Stimulated activated CD8-positive, alpha-beta memory T cell treated with anti-CD3 and anti-CD28 coated beads, Interleukin-4, amount 100 ng/mL, for 1 hour (primary cell): ENCODE measurements around the gene DOK1.
A peak's percentile ranks its signal among the peaks of the same experiment; 100 is the strongest.

Experiments
- DNase-seq, 2 donors: peaks; one replicate each; pipeline ENCODE4 v3.0.0-alpha.2; 2020; ENCODE audit warnings: low read depth in 2 of 2, low spot score in 1 of 2

The DOK1 gene

GRCh38 chr2:74553892-74554819 lies at the start of gene DOK1, which contains the start of gene LOXL3:
Gene DOK1, plus strand, starts transcription at chr2:74554720. Its CDS starts 35 bp downstream, at chr2:74554755.
Gene LOXL3, minus strand, starts transcription at chr2:74553942. Its CDS starts 1,308 bp downstream, at chr2:74552634.
- DNase-seq = peak; percentile 60 to 68

GRCh38 chr2:74505448-74506246 lies 48.9 kb upstream of the DOK1 start:
- DNase-seq = no peak

- DNase-seq = peak; percentile 96 to 98
These were observed 47.2 kb upstream of the DOK1 start, which contains the start of gene PCGF1 for GRCh38 chr2:74507145-74507925. Gene PCGF1, minus strand, starts transcription at chr2:74507695. Its CDS starts 27 bp downstream, at chr2:74507668.

DNA sequence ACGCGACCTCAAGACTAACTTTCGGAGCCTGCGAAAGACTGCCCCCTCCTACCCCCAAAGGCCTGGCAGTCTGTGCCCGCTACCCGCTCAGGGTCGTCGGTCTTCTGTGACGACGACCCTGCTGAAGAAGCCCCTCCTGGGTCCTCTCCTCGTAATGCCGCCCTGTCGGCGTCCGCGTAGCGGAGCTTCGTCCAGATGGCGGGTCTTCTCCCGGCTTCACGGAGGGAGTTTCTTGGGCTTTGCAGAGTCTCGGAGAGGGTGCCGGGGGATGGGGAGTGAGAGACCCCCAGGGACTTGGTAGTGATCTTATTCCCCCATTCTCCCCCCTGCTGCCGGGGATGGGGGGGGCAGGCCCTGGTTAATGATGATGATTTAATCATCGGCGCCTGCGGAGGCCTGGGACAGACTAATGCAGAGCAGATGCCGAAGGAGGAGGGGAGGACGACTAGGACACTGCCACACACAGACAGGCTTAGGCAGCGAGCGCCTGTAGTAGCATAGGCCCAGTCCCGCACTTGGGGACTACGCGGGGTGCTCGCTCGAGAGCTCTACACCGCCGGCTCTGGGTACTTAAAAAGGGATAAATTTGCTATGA lies 46.5 kb upstream of the DOK1 start:
- DNase-seq = no peak

DNA sequence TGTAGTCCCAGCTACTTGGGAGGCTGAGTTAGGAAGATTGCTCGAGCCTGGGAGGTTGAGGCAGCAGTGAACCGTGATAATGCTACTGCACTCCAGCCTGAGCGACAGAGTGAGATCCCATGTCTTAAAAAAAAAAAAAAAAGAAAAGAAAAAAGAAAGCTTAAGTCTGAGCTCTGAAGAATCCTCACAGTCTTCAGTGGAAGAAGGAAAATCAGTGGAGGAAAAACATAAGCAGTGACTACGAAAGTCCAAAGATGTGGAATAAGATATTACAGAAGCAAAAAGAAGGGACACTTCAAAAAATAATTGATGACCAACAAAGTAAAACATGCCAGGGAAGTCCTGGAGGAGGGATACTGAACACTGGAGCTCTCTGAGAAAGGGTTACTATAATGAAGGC lies 44.2 kb upstream of the DOK1 start:
- no peak for DNase-seq

- no peak for DNase-seq
These were observed 43.2 kb upstream of the DOK1 start for GRCh38 chr2:74511104-74511989.

DNA sequence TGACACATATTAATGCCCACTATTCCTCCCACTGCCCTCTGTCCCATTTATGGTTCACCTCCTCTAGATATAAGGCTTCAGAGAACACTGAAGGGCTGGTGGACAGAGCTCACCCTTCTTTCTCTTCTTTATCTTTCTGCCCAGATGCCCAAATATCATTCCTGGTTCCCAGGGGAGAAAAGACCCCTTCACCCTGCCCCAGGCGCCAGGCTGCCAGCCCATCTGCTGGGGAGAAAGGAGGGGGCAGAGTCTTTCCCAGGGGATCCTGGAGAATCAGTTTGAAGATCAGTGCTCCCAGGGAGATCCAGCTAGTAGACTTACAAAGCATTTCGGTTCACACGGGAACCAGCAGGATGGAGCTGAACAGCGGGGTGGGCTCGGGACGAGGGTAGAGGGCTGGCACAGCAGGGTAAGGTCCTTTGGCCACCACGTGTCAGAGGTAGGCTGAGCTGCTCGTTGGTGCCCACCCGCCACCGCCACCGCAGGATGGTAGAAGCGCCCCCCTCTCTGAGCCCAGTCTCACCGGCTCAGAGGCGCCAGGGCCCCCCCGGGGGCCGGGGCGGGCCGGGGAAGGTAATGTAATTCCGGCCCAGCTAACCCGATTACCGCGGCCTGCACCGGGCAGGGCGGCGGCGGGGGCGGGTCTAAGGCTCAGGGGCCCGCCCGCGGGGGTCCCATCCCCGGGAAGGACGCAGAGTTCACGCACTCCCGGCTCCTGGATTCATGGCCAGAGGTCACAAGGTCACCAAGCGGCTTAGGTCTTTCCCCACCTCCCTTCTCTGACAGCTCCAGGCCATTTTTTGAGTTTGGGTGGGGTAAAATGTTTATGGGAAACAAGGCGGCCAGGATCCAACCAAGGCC lies 41.5 kb upstream of the DOK1 start:
- no peak for DNase-seq

DNA sequence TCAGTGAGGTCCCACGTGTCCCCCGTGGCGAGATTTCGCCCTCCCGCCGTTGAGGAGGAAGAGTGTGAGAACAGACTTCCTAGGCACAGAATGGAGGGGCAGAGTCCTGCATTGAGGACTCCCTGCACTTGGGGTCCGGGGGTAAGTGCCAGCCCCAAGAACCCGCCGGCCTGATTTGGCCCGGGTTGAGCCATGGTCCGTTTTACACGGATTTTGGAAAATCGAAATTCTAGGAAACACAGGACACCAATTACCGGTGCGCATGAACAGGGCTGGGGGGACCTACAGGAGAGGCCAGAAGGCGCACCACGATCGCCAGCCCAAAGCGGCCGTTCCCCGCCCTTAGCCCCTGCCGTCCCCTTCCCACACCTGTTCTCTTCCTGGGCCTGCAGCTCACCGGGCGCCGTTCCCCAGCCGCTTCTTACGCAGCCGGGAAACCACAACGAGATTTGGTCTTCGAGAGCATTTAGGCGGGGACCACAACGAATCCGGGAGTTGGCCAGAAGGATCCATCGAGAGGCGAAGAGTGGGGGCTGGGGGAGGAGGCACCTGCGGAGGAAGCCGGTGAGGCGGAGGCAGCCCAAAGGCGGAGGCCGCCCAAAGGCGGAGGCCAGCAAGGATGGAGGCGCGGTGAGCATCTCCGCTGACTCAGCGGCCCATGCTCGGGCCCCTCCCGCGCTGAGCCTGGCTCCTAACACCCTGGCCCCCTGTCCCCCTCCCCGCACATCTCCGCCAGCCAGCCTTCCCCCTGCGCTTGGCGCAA lies 40.7 kb upstream of the DOK1 start:
- no peak for DNase-seq

DNA sequence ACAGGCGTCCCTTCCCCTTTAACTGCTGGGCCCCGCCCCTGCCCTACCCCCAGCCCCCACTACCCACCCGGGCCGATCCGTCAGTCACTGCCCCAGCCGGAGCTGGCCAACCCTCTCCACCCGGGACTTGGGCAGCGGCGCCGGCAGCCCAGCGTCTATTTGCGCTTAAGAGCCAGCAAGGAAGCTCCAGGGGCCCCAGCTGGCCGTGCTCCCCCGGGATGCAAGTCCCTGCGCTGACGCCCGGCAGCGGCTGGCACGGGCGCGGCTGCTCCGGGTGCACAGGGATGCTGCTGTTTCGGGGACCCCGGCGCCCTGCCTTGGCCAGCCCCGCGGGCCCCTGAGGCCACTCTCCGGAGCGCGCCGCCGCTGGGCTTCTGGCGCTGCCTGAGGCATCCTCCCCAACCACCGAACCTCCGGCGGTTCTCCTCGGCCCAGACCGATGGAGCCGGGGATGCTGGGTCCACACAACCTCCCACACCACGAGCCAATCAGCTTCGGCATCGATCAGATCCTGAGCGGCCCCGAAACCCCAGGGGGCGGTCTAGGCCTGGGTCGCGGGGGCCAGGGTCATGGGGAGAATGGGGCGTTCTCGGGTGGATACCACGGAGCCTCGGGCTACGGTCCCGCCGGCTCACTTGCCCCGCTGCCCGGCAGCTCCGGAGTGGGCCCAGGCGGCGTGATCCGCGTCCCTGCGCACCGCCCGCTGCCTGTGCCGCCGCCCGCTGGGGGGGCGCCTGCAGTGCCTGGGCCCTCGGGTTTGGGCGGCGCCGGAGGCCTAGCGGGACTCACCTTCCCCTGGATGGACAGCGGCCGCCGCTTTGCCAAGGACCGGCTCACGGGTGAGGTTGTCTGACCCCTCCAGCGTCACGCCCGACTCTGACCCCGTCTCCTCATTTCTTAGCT lies 39.9 kb upstream of the DOK1 start, which contains the start of gene TLX2:
TLX2 (plus strand) TSS at position 83 of the 903 bp plus-strand sequence; CDS start at position 440, 357 bp downstream.
- no peak for DNase-seq

DNA sequence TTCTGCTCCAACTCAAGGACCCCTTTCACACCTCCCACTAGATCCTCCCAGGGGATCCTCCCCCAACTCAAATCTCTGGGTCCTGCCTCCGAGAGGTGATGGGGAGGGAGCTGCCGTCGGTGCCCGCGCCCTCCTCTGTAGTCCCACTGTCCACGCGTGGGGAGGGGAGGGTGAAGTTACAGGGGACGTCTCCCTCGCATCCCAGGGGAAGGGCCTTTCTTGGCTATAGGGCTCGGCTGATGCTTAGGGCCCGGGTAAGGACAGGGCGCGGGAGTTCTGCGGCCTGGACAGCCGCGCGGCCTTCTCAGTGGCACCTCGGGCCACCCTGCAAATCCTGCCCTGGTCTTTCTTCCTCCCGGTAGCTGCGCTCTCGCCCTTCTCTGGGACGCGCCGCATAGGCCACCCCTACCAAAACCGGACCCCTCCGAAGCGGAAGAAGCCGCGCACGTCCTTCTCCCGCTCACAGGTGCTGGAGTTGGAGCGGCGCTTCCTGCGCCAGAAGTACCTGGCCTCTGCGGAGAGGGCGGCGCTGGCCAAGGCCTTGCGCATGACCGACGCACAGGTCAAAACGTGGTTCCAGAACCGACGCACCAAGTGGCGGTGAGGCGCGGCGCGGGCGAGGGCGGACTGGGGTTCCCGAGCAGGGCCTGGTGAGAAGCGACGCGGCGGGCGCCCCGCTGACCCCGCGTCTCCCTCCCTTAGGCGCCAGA lies 39.1 kb upstream of the DOK1 start:
- DNase-seq = no peak

GRCh38 chr2:74515981-74516633 lies 38.4 kb upstream of the DOK1 start:
- DNase-seq = peak in 1 of 2 donors; percentile 55

DNA sequence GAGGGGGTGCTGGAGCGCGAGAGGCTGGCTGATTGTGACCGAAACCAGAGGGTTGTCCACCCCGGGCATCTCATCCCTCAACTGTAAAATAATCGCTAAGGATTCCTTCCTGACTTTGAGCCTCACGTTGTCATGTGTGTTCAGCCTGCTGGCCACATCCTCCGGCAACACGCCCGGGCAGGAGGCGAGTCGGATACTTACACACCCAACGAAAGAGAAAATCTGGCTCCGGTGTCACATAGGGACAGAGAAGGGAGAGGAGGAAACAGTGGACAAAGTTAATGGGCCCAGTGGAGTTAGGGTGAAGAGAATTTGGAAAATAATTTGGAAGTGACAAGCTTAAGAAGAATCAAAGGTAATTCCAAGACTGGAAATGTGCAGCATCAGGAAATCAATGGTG lies 37.9 kb upstream of the DOK1 start:
- no peak for DNase-seq

DNA sequence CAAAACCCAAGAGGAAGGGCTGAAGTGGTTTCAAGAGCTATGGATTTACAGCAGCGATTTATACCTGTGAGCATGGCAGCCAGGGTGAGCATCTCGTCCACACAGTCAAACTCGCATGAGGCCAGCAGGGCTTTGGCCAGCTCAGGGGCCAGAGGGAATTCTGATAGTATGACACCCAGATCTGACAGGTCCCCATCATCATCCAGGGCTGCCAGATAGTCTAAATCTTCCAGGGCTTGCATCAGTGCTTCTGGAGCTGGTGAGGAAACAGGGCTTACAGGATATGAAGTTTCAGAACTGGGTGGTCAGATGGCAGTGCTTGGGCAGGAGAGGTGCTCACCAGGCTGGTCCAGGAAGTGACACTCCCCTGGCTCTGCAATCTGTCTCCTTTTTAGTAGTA lies 32.0 kb upstream of the DOK1 start:
- DNase-seq = no peak

- no peak for DNase-seq
These were observed 30.5 kb upstream of the DOK1 start for GRCh38 chr2:74524005-74524404.

DNA sequence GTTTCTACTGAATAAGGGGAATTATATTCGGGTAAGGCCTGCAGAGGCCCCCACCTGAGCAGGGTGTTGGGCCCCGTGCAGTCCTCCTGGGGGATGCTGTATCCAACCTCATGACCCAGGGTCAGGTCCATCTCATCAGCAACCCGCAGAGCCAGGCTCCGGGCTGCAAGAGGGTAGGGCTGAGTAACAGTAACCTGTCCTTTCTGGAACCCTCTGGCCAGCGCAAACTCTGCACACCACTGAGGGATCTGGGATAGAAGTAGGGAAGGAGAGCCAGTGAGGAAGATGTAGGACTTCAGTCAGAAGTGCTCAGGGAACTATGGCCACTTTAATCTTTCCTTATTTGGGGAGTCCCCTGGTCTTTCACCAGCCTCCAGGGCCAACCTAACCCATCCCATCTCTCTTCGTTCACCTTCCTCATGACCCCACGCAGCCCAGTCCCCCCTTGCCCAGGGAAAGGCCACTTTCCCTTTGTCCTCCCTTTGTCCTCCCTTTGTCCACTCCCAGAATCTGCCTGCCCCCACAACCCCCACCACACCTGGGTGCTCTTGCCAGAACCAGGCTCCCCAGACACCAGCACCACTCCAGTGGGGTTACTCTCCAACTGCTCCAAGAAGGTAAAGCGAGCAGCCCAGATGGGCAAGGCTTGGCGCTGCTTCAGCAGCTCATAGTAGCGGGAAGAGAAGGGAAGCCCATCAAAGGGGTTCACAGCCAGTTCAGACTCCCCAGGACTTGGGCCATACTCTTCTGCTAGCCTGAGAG lies 29.4 kb upstream of the DOK1 start:
- DNase-seq = no peak
